AG04449 (cell line): Measurements from ENCODE around the gene FAM171A1.
"Not testable (repeated sequence)": the region's sequence is repeated elsewhere in the genome, so short reads cannot be mapped to it uniquely, and the experiment has no call there.

Source experiments
- CTCF ChIA-PET: fragments of 350-600 bp; formaldehyde crosslinking; extraction: SDS; loops from one replicate; lab custom pipeline; 2021; ENCODE audit warnings: antibody characterized with exemption; lab: Yijun Ruan, JAX
- POLR2A ChIA-PET: fragments of 400-600, 350-600 bp; formaldehyde crosslinking; extraction: SDS; loops from one replicate; lab custom pipeline; 2020; ENCODE audit warnings: antibody characterized with exemption, inconsistent platforms; lab: Yijun Ruan, JAX
- DNase-seq: peaks from one replicate; pipeline ENCODE4 v3.0.0-alpha.2; 2010; ENCODE audit warnings: low read depth, low spot score
- H3K4me3 ChIP-seq: 2 replicates; pipeline ENCODE4 v1.5.1; 2011; ENCODE audit warnings: low read depth, mild to moderate bottlenecking, control low read depth, low read length
- TF ChIP-seq, protein P1 (sequence below): IDR thresholded peaks from one replicate; pipeline ENCODE4 v1.5.1; 2011; ENCODE audit warnings: mild to moderate bottlenecking, moderate library complexity, low read length, control low read depth, inconsistent platforms; ENCODE audit not compliant: insufficient read depth; ENCODE audit errors: missing control alignments

Gene FAM171A1

DNA sequence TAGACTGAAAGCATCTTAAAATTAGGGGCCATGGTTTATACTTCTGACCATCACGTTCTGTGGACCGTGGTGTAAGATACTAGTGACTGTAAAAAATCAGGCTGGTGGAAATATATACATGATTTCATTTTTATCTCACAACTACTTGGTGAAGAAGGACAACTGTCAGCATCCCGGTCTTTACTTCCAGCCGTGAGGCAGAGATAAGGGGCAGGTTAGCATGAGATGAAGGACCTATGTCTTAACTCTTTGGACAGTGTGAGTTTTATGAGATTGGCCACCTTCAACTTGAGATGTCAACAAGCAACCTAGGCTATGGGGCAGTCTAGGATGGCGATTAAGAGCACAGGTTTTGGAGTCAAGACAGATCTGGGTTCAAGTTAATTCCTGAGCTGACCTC, 37.5 kb upstream of the FAM171A1 start:
- ChIA-PET POLR2A (no interaction called here), CTCF (no interaction called here)
- H3K4me3 ChIP-seq: no peak overlapping the region
- no peak for DNase-seq
- TF ChIP-seq, protein P1, sequence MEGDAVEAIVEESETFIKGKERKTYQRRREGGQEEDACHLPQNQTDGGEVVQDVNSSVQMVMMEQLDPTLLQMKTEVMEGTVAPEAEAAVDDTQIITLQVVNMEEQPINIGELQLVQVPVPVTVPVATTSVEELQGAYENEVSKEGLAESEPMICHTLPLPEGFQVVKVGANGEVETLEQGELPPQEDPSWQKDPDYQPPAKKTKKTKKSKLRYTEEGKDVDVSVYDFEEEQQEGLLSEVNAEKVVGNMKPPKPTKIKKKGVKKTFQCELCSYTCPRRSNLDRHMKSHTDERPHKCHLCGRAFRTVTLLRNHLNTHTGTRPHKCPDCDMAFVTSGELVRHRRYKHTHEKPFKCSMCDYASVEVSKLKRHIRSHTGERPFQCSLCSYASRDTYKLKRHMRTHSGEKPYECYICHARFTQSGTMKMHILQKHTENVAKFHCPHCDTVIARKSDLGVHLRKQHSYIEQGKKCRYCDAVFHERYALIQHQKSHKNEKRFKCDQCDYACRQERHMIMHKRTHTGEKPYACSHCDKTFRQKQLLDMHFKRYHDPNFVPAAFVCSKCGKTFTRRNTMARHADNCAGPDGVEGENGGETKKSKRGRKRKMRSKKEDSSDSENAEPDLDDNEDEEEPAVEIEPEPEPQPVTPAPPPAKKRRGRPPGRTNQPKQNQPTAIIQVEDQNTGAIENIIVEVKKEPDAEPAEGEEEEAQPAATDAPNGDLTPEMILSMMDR: no peak

DNA sequence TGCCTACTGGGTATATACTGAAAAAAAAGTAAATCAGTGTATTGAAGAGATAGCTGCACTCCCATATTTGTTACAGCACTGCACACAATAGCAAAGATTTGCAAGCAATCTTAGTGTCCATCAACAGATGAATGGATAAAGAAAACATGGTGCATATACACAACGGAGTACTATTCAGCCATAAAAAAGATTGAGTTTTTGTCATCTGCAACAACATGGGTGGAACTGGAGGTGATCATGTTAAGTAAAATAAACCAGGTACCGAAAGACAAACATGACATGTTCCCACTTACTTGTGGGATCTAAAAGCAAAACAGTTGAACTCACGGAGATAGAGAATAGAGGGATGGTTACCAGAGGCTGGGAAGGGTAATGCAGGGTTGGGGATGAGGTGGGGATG, 34.2 kb upstream of the FAM171A1 start:
- CTCF ChIA-PET: no interaction called here
- no peak for DNase-seq
- no peak overlapping the region for H3K4me3 ChIP-seq
- TF ChIP-seq, protein P1: no peak
- POLR2A ChIA-PET: no interaction called here

DNA sequence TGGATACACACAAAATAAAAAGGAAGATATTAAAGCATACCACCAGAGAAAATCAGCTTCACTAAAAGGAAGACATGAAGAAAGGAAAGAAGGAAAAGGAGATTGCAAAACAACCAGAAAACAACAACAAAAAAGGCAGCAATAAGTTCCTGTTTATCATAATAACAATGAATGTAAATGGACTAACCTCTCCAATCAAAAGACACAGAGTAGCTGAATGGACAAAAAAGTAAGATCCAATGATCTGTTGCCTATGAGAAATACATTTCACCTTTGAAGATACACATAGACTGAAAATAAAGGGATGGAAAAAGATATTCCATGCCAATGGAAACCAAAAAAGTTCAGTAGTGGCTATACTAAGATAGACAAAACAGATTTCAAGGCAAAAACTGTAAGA, 30.3 kb upstream of the FAM171A1 start:
- POLR2A ChIA-PET: no interaction called here
- TF ChIP-seq, protein P1: no peak
- CTCF ChIA-PET: interaction anchor here (1.2 kb wide), 1 partner anchor 18 kb away, joined by 5 read pairs; no protein-coding TSS in a partner anchor

DNA sequence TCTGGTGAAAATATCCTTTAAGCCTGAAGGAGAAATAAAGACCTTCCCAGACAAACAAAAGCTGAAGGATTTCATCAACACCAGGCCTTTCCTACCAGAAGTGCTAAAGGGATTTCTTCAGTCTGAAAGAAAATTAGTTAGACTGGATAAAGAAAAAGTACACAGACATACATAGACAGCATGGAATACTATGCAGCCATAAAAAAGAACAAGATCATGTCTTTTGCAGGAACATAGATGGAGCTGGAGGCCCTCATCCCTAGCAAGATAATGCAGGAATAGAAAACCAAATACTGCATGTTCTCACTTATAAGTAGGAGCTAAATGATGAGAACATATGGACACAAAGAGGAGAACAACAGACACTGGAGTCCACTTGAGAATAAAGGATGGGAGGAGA, 29.4 kb upstream of the FAM171A1 start:
- not testable (repeated sequence) for H3K4me3 ChIP-seq, DNase-seq
- POLR2A ChIA-PET: interaction anchor here (0.6 kb wide), 1 partner anchor 229 kb away, joined by 4 read pairs; no protein-coding TSS in a partner anchor
- CTCF ChIA-PET: interaction anchor here (1.2 kb wide), 1 partner anchor 19 kb away, joined by 5 read pairs; no protein-coding TSS in a partner anchor

More for the DNA sequence above, 30.3 kb upstream of the FAM171A1 start:
- no peak overlapping the region for H3K4me3 ChIP-seq
- no peak for DNase-seq

DNA sequence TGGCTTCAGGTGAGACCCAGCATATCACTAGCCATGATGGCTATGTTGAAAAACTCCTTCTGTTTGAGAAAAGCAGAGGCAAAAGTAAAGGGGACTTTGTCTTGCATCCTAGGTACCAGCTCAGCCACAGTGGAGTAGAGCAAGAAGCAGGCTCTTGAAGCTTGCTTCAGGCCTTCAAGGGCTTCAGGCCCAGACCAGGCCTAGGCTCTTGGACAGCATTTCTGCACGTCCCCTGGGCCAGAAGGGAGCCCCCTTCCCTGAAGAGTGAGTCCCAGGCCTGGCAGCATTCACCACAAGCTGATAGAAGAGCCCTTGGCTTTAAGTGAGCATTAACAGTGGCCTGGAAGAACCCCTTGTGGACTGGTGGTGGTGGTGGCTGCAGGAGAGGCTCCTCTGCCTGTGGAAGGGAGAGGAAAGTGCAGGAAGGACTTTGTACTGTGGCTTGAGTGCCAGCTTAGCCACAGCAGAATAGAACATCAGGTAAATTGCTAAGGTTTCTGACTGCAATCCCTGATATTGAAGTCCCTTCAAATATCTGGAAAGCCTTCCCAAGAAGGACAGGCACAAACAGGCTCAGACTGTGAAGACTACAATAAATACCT, 28.1 kb upstream of the FAM171A1 start:
- TF ChIP-seq, protein P1: no peak
- no peak overlapping the region for H3K4me3 ChIP-seq
- no peak for DNase-seq
- CTCF ChIA-PET: interaction anchor here (0.8 kb wide), 1 partner anchor 20 kb away, joined by 3 read pairs; no protein-coding TSS in a partner anchor
- POLR2A ChIA-PET: no interaction called here

DNA sequence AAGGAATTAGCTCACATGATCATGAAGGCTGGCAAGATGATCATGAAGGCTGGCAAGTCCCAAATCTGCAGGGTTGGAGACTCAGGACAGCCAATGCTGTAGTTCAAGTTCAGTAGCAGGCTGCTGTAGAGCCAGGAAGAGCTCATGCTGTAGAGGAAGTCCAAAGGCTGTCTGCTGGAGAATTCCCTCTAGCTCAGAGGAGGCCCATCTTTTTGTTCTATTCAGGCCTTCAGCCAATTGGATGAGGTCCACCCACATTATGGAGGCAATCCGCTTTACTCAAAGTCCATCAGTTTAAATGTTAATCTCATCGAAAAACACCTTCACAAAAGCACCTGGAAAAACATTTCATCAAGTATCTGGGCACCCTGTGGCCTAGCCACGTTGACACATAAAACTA, 24.8 kb upstream of the FAM171A1 start:
- CTCF ChIA-PET: interaction anchor here (1.0 kb wide), 1 partner anchor 324 kb away, joined by 3 read pairs; the partner anchor contains the start of gene ITGA8
- POLR2A ChIA-PET: no interaction called here
- TF ChIP-seq, protein P1: no peak
- H3K4me3 ChIP-seq: no peak overlapping the region
- DNase-seq: no peak
